ENCODE data around the gene KCNE2. TPM values are rescaled to one million over a fixed set of nuclear protein-coding genes. Genes with fewer than 3 reads are reported as not detected.

The KCNE2 gene
- total RNA-seq, 1 donor from 2014 or later = 0.27 TPM

GRCh38 chr21:34336756-34337391 is 26.9 kb upstream of the KCNE2 start:
- H3K79me2 ChIP-seq (ENCODE audit: insufficient read depth, low read length) = no peaks in the 10 kb centered on the region
- no peaks in the 10 kb centered on the region for H3K36me3 ChIP-seq (ENCODE audit: insufficient read depth, low read length)
- TF ChIP-seq CTCF (IDR thresholded peaks at IDR 0.05; ENCODE audit: insufficient read depth, low read depth, low read length) = no peak
- TF ChIP-seq EZH2 (IDR thresholded peaks at IDR 0.05; ENCODE audit: insufficient read depth, low read length) = no peak
- no peak overlapping the region for H2AFZ ChIP-seq (ENCODE audit: low read depth, low read length)
- no peak overlapping the region for H3K4me3 Mint-ChIP-seq (ENCODE audit: unreplicated experiment)
- H3K4me1 Mint-ChIP-seq (ENCODE audit: low read depth, unreplicated experiment) = peaks cover 16% of the 10 kb centered on the region
- DNase-seq (ENCODE audit: low read depth) (no peak), FAIRE-seq (no peak)
- no peak overlapping the region for H3K9ac ChIP-seq (ENCODE audit: low read length)
- no peaks in the 10 kb centered on the region for H3K9me3 ChIP-seq (ENCODE audit: insufficient read depth, low read depth, low read length)
- peaks cover 2% of the 10 kb centered on the region for H3K27me3 Mint-ChIP-seq (ENCODE audit: low read depth, unreplicated experiment)
- peaks cover 37% of the 10 kb centered on the region for H3K4me1 ChIP-seq (ENCODE audit: insufficient read depth, low read length)
- no peak overlapping the region for H3K27ac ChIP-seq (ENCODE audit: low read depth, low read length)
- H3K36me3 Mint-ChIP-seq (ENCODE audit: low read depth, unreplicated experiment) = no peaks in the 10 kb centered on the region
- H3K27me3 ChIP-seq (ENCODE audit: insufficient read depth, low read length) = peaks cover 3% of the 10 kb centered on the region
- H3K4me2 ChIP-seq (ENCODE audit: low read length) = no peak overlapping the region
- no peak overlapping the region for H3K27ac Mint-ChIP-seq (ENCODE audit: unreplicated experiment)
- H4K20me1 ChIP-seq (ENCODE audit: insufficient read depth, low read length) = no peaks in the 10 kb centered on the region
- no peaks in the 10 kb centered on the region for H3K9me3 Mint-ChIP-seq (ENCODE audit: unreplicated experiment)
- H3K4me3 ChIP-seq (ENCODE audit: insufficient read depth, low read depth, low read length) = no peak overlapping the region

GRCh38 chr21:34337741-34338140 is 26.1 kb upstream of the KCNE2 start:
- Histone ChIP-seq H3K27me3 (ENCODE audit: insufficient read depth, low read length) (peaks cover 3% of the 10 kb centered on the region), H3K27ac (ENCODE audit: low read depth, low read length) (no peak overlapping the region), H3K9me3 (ENCODE audit: insufficient read depth, low read depth, low read length) (no peaks in the 10 kb centered on the region), H3K4me3 (ENCODE audit: insufficient read depth, low read depth, low read length) (no peak overlapping the region), H3K4me1 (ENCODE audit: insufficient read depth, low read length) (peaks cover 37% of the 10 kb centered on the region), H2AFZ (ENCODE audit: low read depth, low read length) (no peak overlapping the region), H3K4me2 (ENCODE audit: low read length) (peak overlapping the region; percentile 35), H3K36me3 (ENCODE audit: insufficient read depth, low read length) (no peaks in the 10 kb centered on the region), H4K20me1 (ENCODE audit: insufficient read depth, low read length) (no peaks in the 10 kb centered on the region), H3K79me2 (ENCODE audit: insufficient read depth, low read length) (no peaks in the 10 kb centered on the region), H3K9ac (ENCODE audit: low read length) (no peak overlapping the region)
- peaks cover 2% of the 10 kb centered on the region for H3K27me3 Mint-ChIP-seq (ENCODE audit: low read depth, unreplicated experiment)
- no peak for FAIRE-seq
- H3K36me3 Mint-ChIP-seq (ENCODE audit: low read depth, unreplicated experiment) = no peaks in the 10 kb centered on the region
- TF ChIP-seq CTCF (IDR thresholded peaks at IDR 0.05; ENCODE audit: insufficient read depth, low read depth, low read length) = no peak
- no peak for TF ChIP-seq EZH2 (IDR thresholded peaks at IDR 0.05; ENCODE audit: insufficient read depth, low read length)
- no peak for DNase-seq (ENCODE audit: low read depth)
- no peak overlapping the region for H3K27ac Mint-ChIP-seq (ENCODE audit: unreplicated experiment)
- peaks cover 16% of the 10 kb centered on the region for H3K4me1 Mint-ChIP-seq (ENCODE audit: low read depth, unreplicated experiment)
- H3K9me3 Mint-ChIP-seq (ENCODE audit: unreplicated experiment) = no peaks in the 10 kb centered on the region
- no peak overlapping the region for H3K4me3 Mint-ChIP-seq (ENCODE audit: unreplicated experiment)

- Mint-ChIP-seq H3K27me3 (ENCODE audit: low read depth, unreplicated experiment) (peaks cover 2% of the 10 kb centered on the region), H3K9me3 (ENCODE audit: unreplicated experiment) (no peaks in the 10 kb centered on the region), H3K4me1 (ENCODE audit: low read depth, unreplicated experiment) (peaks cover 12% of the 10 kb centered on the region), H3K27ac (ENCODE audit: unreplicated experiment) (no peak overlapping the region), H3K36me3 (ENCODE audit: low read depth, unreplicated experiment) (no peaks in the 10 kb centered on the region), H3K4me3 (ENCODE audit: unreplicated experiment) (no peak overlapping the region)
- no peak for FAIRE-seq
- Histone ChIP-seq H3K79me2 (ENCODE audit: insufficient read depth, low read length) (no peaks in the 10 kb centered on the region), H3K4me1 (ENCODE audit: insufficient read depth, low read length) (peaks cover 32% of the 10 kb centered on the region), H3K4me3 (ENCODE audit: insufficient read depth, low read depth, low read length) (no peak overlapping the region), H4K20me1 (ENCODE audit: insufficient read depth, low read length) (no peaks in the 10 kb centered on the region), H3K36me3 (ENCODE audit: insufficient read depth, low read length) (no peaks in the 10 kb centered on the region), H3K9ac (ENCODE audit: low read length) (no peak overlapping the region), H3K9me3 (ENCODE audit: insufficient read depth, low read depth, low read length) (no peaks in the 10 kb centered on the region), H3K27me3 (ENCODE audit: insufficient read depth, low read length) (peaks cover 3% of the 10 kb centered on the region), H2AFZ (ENCODE audit: low read depth, low read length) (no peak overlapping the region), H3K27ac (ENCODE audit: low read depth, low read length) (no peak overlapping the region), H3K4me2 (ENCODE audit: low read length) (no peak overlapping the region)
- no peak for DNase-seq (ENCODE audit: low read depth)
- TF ChIP-seq EZH2 (IDR thresholded peaks at IDR 0.05; ENCODE audit: insufficient read depth, low read length) (no peak), CTCF (IDR thresholded peaks at IDR 0.05; ENCODE audit: insufficient read depth, low read depth, low read length) (no peak)
Observed at GRCh38 chr21:34338226-34338625, 25.6 kb upstream of the KCNE2 start.

All from astrocyte (in vitro differentiated cells and primary cell).